GM12878 (cell line): ENCODE data around the gene WDFY1. TPM values are rescaled to one million over a fixed set of nuclear protein-coding genes. Genes with fewer than 3 reads are reported as not detected.

Experiments used
- ATAC-seq: fragments of 200-7000 bp; cut with Tn5 transposase; 3 replicates; pipeline ENCODE4 v1.9.1; 2020; ENCODE audit warnings: mild to moderate bottlenecking, moderate library complexity
- BruUV-seq: library from RNA; stranded (reverse); fragments of 400-500 nt; replicated peaks from 2 replicates; lab custom pipeline; 2021; lab: Mats Ljungman, UMichigan
- CTCF ChIA-PET: fragments of 300-600 bp; sonication (Branson Sonifier 250); formaldehyde crosslinking; extraction: SDS; loops from one replicate; lab custom pipeline; 2021; ENCODE audit warnings: inconsistent platforms; lab: Yijun Ruan, JAX
- POLR2A ChIA-PET: fragments of 350-600 bp; formaldehyde crosslinking; extraction: SDS; loops from one replicate; lab custom pipeline; 2021; ENCODE audit warnings: inconsistent platforms; lab: Charles Lee
- RAD21 ChIA-PET: fragments of 300-600 bp; sonication (Branson Sonifier 250); formaldehyde crosslinking; loops from one replicate; lab custom pipeline; 2023; ENCODE audit warnings: antibody characterized with exemption; ENCODE audit not compliant: unreplicated experiment; lab: Charles Lee
- SMC1A ChIA-PET: fragments of 300-600 bp; sonication (Branson Sonifier 250); formaldehyde crosslinking; loops from one replicate; lab custom pipeline; 2023; ENCODE audit not compliant: unreplicated experiment, uncharacterized antibody; lab: Charles Lee
- DNase-seq: peaks from one replicate; pipeline ENCODE4 v3.0.0-alpha.2; 2011; ENCODE audit warnings: low read depth, low spot score
- FAIRE-seq: peaks from 3 replicates; lab custom pipeline; 2011; peaks lifted over from hg19 to GRCh38; lab: Jason Lieb, UNC
- H2AFZ ChIP-seq: 2 replicates; pipeline ENCODE4 v1.6.0; 2011; ENCODE audit warnings: low read depth, low read length, control low read depth; ENCODE audit not compliant: control insufficient read depth
- H3K27ac ChIP-seq: 2 replicates; pipeline ENCODE4 v1.5.1; 2011; ENCODE audit warnings: control low read depth; ENCODE audit not compliant: control insufficient read depth, insufficient read depth
- H3K27me3 ChIP-seq, 2 experiments: replicated peaks in 1 of 2; 2 replicates each; pipeline versions ENCODE4 v1.6.0 to v1.6.1; 2011; ENCODE audit warnings: low read length in 1 of 2; ENCODE audit not compliant: control insufficient read depth in 2 of 2, insufficient read depth in 2 of 2
- H3K36me3 ChIP-seq, 2 experiments: 2 replicates each; pipeline ENCODE4 v1.5.1; 2011; ENCODE audit warnings: low read length in 1 of 2; ENCODE audit not compliant: control insufficient read depth in 2 of 2, insufficient read depth in 2 of 2
- H3K4me1 ChIP-seq: 2 replicates; pipeline ENCODE4 v1.6.1; 2011; ENCODE audit warnings: mild to moderate bottlenecking, low read length, moderate library complexity, mixed read lengths; ENCODE audit not compliant: control insufficient read depth, insufficient read depth
- H3K4me2 ChIP-seq: 2 replicates; pipeline ENCODE4 v1.6.0; 2011; ENCODE audit warnings: control low read depth; ENCODE audit not compliant: control insufficient read depth, insufficient read depth
- H3K4me3 ChIP-seq: fragments of 200-600 bp; sonication (generic); 2 replicates; pipeline ENCODE4 v1.5.1; 2016
- H3K79me2 ChIP-seq: 2 replicates; pipeline ENCODE4 v1.6.0; 2011; ENCODE audit warnings: low read length; ENCODE audit not compliant: control insufficient read depth, insufficient read depth
- H3K9ac ChIP-seq: 2 replicates; pipeline ENCODE4 v1.8.0; 2011; ENCODE audit warnings: low read length, control low read depth, mixed read lengths; ENCODE audit not compliant: control insufficient read depth, insufficient read depth
- H3K9me3 ChIP-seq: replicated peaks from 3 replicates; pipeline ENCODE4 v1.5.1; 2011; ENCODE audit warnings: mild to moderate bottlenecking, low read length; ENCODE audit not compliant: control insufficient read depth, insufficient read depth
- H4K20me1 ChIP-seq: 2 replicates; pipeline ENCODE4 v1.6.0; 2011; ENCODE audit not compliant: control insufficient read depth, insufficient read depth
- CREM ChIP-seq: IDR thresholded peaks from 2 replicates; pipeline ENCODE4 v1.6.1; 2014; ENCODE audit warnings: antibody characterized with exemption, low read depth
- DPF2 ChIP-seq: fragments of 450-650 bp; IDR thresholded peaks from 2 replicates; pipeline ENCODE4 v1.6.1; 2017; ENCODE audit warnings: mild to moderate bottlenecking
- ESRRA ChIP-seq: IDR thresholded peaks from 2 replicates; pipeline ENCODE4 v1.6.1; 2012; ENCODE audit warnings: mild to moderate bottlenecking, low read length, improper control_type of control experiment
- FOS ChIP-seq: IDR thresholded peaks from 3 replicates; pipeline ENCODE4 v1.6.1; 2011; ENCODE audit warnings: borderline replicate concordance; ENCODE audit not compliant: insufficient read length; ENCODE audit errors: extremely low read depth
- FOXK2 ChIP-seq: fragments of 450-650 bp; IDR thresholded peaks from 2 replicates; pipeline ENCODE4 v1.6.1; 2017; ENCODE audit warnings: mild to moderate bottlenecking, moderate library complexity
- NFXL1 ChIP-seq: fragments of 450-650 bp; IDR thresholded peaks from 2 replicates; pipeline ENCODE4 v1.6.1; 2017; ENCODE audit warnings: antibody characterized with exemption, mild to moderate bottlenecking, borderline replicate concordance
- NFYB ChIP-seq: IDR thresholded peaks from 2 replicates; pipeline ENCODE4 v1.6.1; 2011; ENCODE audit warnings: low read depth, mild to moderate bottlenecking, low read length, improper control_type of control experiment, moderate library complexity; ENCODE audit not compliant: insufficient read depth
- PML ChIP-seq: IDR thresholded peaks from 2 replicates; pipeline ENCODE4 v1.6.1; 2012; ENCODE audit warnings: low read length, inconsistent platforms
- SMAD5 ChIP-seq: IDR thresholded peaks from 2 replicates; pipeline ENCODE4 v1.6.1; 2016; ENCODE audit warnings: antibody characterized with exemption, low read depth
- SPI1 ChIP-seq: IDR thresholded peaks from 2 replicates; pipeline ENCODE4 v1.6.1; 2011; ENCODE audit warnings: low read depth, mild to moderate bottlenecking, low read length, moderate library complexity, borderline replicate concordance; ENCODE audit not compliant: insufficient read depth
- SUZ12 ChIP-seq: fragments of 200-600 bp; sonication (generic); IDR thresholded peaks from one replicate; pipeline ENCODE4 v1.6.1; 2018; ENCODE audit warnings: antibody characterized with exemption, mild to moderate bottlenecking; ENCODE audit not compliant: unreplicated experiment
- TCF12 ChIP-seq: IDR thresholded peaks from 2 replicates; pipeline ENCODE4 v1.6.1; 2011; ENCODE audit warnings: low read depth, mild to moderate bottlenecking, low read length
- USF1 ChIP-seq: IDR thresholded peaks from 2 replicates; pipeline ENCODE4 v1.6.1; 2011; ENCODE audit warnings: borderline replicate concordance, low read depth, mild to moderate bottlenecking, moderate library complexity, mixed read lengths, low read length; ENCODE audit not compliant: insufficient read depth; ENCODE audit errors: extremely low read length
- WGBS: methylation state at CpG from one replicate; pipeline ENCODE4 v1.1.6; 2016; ENCODE audit warnings: low lambda C conversion rate; ENCODE audit not compliant: insufficient replicate concordance, insufficient coverage; ENCODE audit errors: missing lambda C conversion rate; 5-methylcytosine and 5-hydroxymethylcytosine counted together
- in situ Hi-C: fragments of 300-500 bp; cut with MboI; formaldehyde crosslinking; loops from 9 replicates; pipeline ENCODE4 v1.14.3; 2018; ENCODE audit warnings: mixed read lengths
- intact Hi-C: fragments of 100-400 bp; cut with micrococcal nuclease; formaldehyde crosslinking; loops from one replicate; pipeline ENCODE4 v1.14.2; 2022; ENCODE audit not compliant: unreplicated experiment
- polyA plus RNA-seq, 11 experiments: library from polyadenylated mRNA; depleted of rRNA in 4 of 11; unstranded in 6 of 11; stranded (reverse) in 5 of 11; fragments of >200 nt; fragmentation: Nextera tagmentation in 4 of 11; fragmentation: Illumina TruSeq in 1 of 11; extraction: Ambion mirVana in 4 of 11; extraction: Trizol in 1 of 11; gene quantifications; 1 replicate in 1 of 11; 2 replicates in 10 of 11; pipeline versions ENCODE4 v1.2.1 to v1.2.3, GENCODE V29; 2011 to 2016; ENCODE audit warnings: inconsistent platforms in 2 of 11, missing spikeins in 2 of 11, low read depth in 1 of 11
- total RNA-seq, 4 experiments: library from RNA; depleted of rRNA in 3 of 4; stranded (reverse); fragments of >200 nt in 3 of 4; fragmentation: Illumina TruSeq in 1 of 4; extraction: Trizol in 1 of 4; gene quantifications; 2 replicates each; pipeline versions ENCODE4 v1.2.1 to v1.2.3, GENCODE V29; 2013 to 2021
- TF ChIP-seq, protein P1 (sequence below): IDR thresholded peaks from 2 replicates; pipeline ENCODE4 v1.6.1; 2012; ENCODE audit warnings: low read depth, low read length, improper control_type of control experiment

Gene WDFY1
- total and polyA plus RNA-seq, 10 of the 15 experiments (the other 5 are each of a cell fraction or from before 2014, with no cell fraction given) = 2.9 to 28.1 (median 13.1) TPM

- no peak for TF ChIP-seq SPI1
- TF ChIP-seq SMAD5 = no peak
- no peak for TF ChIP-seq FOXK2
- TF ChIP-seq NFXL1 = no peak
- no peak for TF ChIP-seq PML
- no peak for TF ChIP-seq SUZ12
- no peak for TF ChIP-seq USF1
- TF ChIP-seq NFYB = no peak
- no peak for TF ChIP-seq ESRRA
- TF ChIP-seq DPF2 = no peak
- TF ChIP-seq TCF12 = no peak
- TF ChIP-seq, protein P1, sequence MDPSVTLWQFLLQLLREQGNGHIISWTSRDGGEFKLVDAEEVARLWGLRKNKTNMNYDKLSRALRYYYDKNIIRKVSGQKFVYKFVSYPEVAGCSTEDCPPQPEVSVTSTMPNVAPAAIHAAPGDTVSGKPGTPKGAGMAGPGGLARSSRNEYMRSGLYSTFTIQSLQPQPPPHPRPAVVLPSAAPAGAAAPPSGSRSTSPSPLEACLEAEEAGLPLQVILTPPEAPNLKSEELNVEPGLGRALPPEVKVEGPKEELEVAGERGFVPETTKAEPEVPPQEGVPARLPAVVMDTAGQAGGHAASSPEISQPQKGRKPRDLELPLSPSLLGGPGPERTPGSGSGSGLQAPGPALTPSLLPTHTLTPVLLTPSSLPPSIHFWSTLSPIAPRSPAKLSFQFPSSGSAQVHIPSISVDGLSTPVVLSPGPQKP = no peak
- TF ChIP-seq CREM = no peak
- no peak for TF ChIP-seq FOS
- in situ Hi-C loops = no loop called here
- FAIRE-seq = no peak
- no peak for DNase-seq
- Histone ChIP-seq H3K4me1 (peaks cover 25% of the 10 kb centered on the region), H3K4me3 (no peak overlapping the region), H3K36me3 (peaks cover 0 to 10% of the 10 kb centered on the region in 2 experiments; a peak in 2 of 4 replicates), H3K9ac (no peak overlapping the region), H3K27ac (no peak overlapping the region), H3K27me3 (no peaks in the 10 kb centered on the region), H3K79me2 (no peaks in the 10 kb centered on the region), H3K9me3 (no peaks in the 10 kb centered on the region), H2AFZ (no peak overlapping the region), H3K4me2 (no peak overlapping the region), H4K20me1 (no peaks in the 10 kb centered on the region)
- 98% methylated on average over 5 of the region's 5 CpGs for WGBS
- no TSS peak for BruUV-seq
- no peak for ATAC-seq
- ChIA-PET SMC1A (no interaction called here), CTCF (no interaction called here), POLR2A (no interaction called here), RAD21 (no interaction called here)
- intact Hi-C loops = no loop called here
Observed at GRCh38 chr2:223882715-223883114, 62.4 kb downstream of the WDFY1 start.
